ENCODE results near the gene SMYD4.

The SMYD4 gene

GRCh38 chr17:1733759-1734158, 95.9 kb downstream of the SMYD4 start:
- no peaks in the 10 kb centered on the region for H3K27me3 ChIP-seq (replicated peaks; ENCODE audit: control insufficient read depth, insufficient read depth, low read length, poor library complexity, severe bottlenecking)
- DNase-seq = no peak
- no peaks in the 10 kb centered on the region for H3K4me1 ChIP-seq (ENCODE audit: control insufficient read depth, insufficient read depth, low read length, poor library complexity, severe bottlenecking)
- peaks cover 45% of the 10 kb centered on the region for H3K36me3 ChIP-seq (ENCODE audit: control insufficient read depth, insufficient read depth, low read length)
- H3K27ac ChIP-seq (ENCODE audit: insufficient read depth, low read length, poor library complexity, severe bottlenecking) = no peak overlapping the region
- no peaks in the 10 kb centered on the region for H3K9me3 ChIP-seq (ENCODE audit: control insufficient read depth, low read length)
- H3K4me3 ChIP-seq (ENCODE audit: insufficient read depth, low read depth, low read length, poor library complexity, severe bottlenecking) = no peak overlapping the region

GRCh38 chr17:1732833-1733321, 96.8 kb downstream of the SMYD4 start:
- Histone ChIP-seq H3K27me3 (replicated peaks; ENCODE audit: control insufficient read depth, insufficient read depth, low read length, poor library complexity, severe bottlenecking) (no peaks in the 10 kb centered on the region), H3K27ac (ENCODE audit: insufficient read depth, low read length, poor library complexity, severe bottlenecking) (no peak overlapping the region), H3K4me3 (ENCODE audit: insufficient read depth, low read depth, low read length, poor library complexity, severe bottlenecking) (no peak overlapping the region), H3K4me1 (ENCODE audit: control insufficient read depth, insufficient read depth, low read length, poor library complexity, severe bottlenecking) (peaks cover 5% of the 10 kb centered on the region), H3K36me3 (ENCODE audit: control insufficient read depth, insufficient read depth, low read length) (peaks cover 51% of the 10 kb centered on the region), H3K9me3 (ENCODE audit: control insufficient read depth, low read length) (no peaks in the 10 kb centered on the region)
- DNase-seq = no peak

GRCh38 chr17:1732241-1732832, 97.4 kb downstream of the SMYD4 start:
- Histone ChIP-seq H3K27ac (ENCODE audit: insufficient read depth, low read length, poor library complexity, severe bottlenecking) (no peak overlapping the region), H3K4me1 (ENCODE audit: control insufficient read depth, insufficient read depth, low read length, poor library complexity, severe bottlenecking) (peaks cover 8% of the 10 kb centered on the region), H3K36me3 (ENCODE audit: control insufficient read depth, insufficient read depth, low read length) (peaks cover 51% of the 10 kb centered on the region)

GRCh38 chr17:1731194-1731506, 98.6 kb downstream of the SMYD4 start:
- Histone ChIP-seq H3K9me3 (ENCODE audit: control insufficient read depth, low read length) (no peaks in the 10 kb centered on the region), H3K27ac (ENCODE audit: insufficient read depth, low read length, poor library complexity, severe bottlenecking) (no peak overlapping the region), H3K36me3 (ENCODE audit: control insufficient read depth, insufficient read depth, low read length) (peaks cover 52% of the 10 kb centered on the region), H3K4me1 (ENCODE audit: control insufficient read depth, insufficient read depth, low read length, poor library complexity, severe bottlenecking) (peaks cover 8% of the 10 kb centered on the region), H3K4me3 (ENCODE audit: insufficient read depth, low read depth, low read length, poor library complexity, severe bottlenecking) (no peak overlapping the region), H3K27me3 (replicated peaks; ENCODE audit: control insufficient read depth, insufficient read depth, low read length, poor library complexity, severe bottlenecking) (no peaks in the 10 kb centered on the region)
- no peak for DNase-seq

More at GRCh38 chr17:1732241-1732832, 97.4 kb downstream of the SMYD4 start:
- Histone ChIP-seq H3K9me3 (ENCODE audit: control insufficient read depth, low read length) (no peaks in the 10 kb centered on the region), H3K27me3 (replicated peaks; ENCODE audit: control insufficient read depth, insufficient read depth, low read length, poor library complexity, severe bottlenecking) (no peaks in the 10 kb centered on the region), H3K4me3 (ENCODE audit: insufficient read depth, low read depth, low read length, poor library complexity, severe bottlenecking) (no peak overlapping the region)
- DNase-seq = no peak

- H3K27ac ChIP-seq (ENCODE audit: insufficient read depth, low read length, poor library complexity, severe bottlenecking) = no peak overlapping the region
- DNase-seq = no peak
- peaks cover 13% of the 10 kb centered on the region for H3K4me1 ChIP-seq (ENCODE audit: control insufficient read depth, insufficient read depth, low read length, poor library complexity, severe bottlenecking)
- no peaks in the 10 kb centered on the region for H3K9me3 ChIP-seq (ENCODE audit: control insufficient read depth, low read length)
- H3K27me3 ChIP-seq (replicated peaks; ENCODE audit: control insufficient read depth, insufficient read depth, low read length, poor library complexity, severe bottlenecking) = no peaks in the 10 kb centered on the region
- no peak overlapping the region for H3K4me3 ChIP-seq (ENCODE audit: insufficient read depth, low read depth, low read length, poor library complexity, severe bottlenecking)
- H3K36me3 ChIP-seq (ENCODE audit: control insufficient read depth, insufficient read depth, low read length) = peaks cover 55% of the 10 kb centered on the region
These were observed 99.1 kb downstream of the SMYD4 start for GRCh38 chr17:1730326-1731193.

- DNase-seq = no peak
- Histone ChIP-seq H3K27me3 (replicated peaks; ENCODE audit: control insufficient read depth, insufficient read depth, low read length, poor library complexity, severe bottlenecking) (no peaks in the 10 kb centered on the region), H3K4me3 (ENCODE audit: insufficient read depth, low read depth, low read length, poor library complexity, severe bottlenecking) (no peak overlapping the region), H3K9me3 (ENCODE audit: control insufficient read depth, low read length) (no peaks in the 10 kb centered on the region), H3K4me1 (ENCODE audit: control insufficient read depth, insufficient read depth, low read length, poor library complexity, severe bottlenecking) (peaks cover 19% of the 10 kb centered on the region), H3K27ac (ENCODE audit: insufficient read depth, low read length, poor library complexity, severe bottlenecking) (no peak overlapping the region), H3K36me3 (ENCODE audit: control insufficient read depth, insufficient read depth, low read length) (peaks cover 55% of the 10 kb centered on the region)
These were observed 99.8 kb downstream of the SMYD4 start for GRCh38 chr17:1729966-1730325.
